HUES48 (cell line): Measurements from ENCODE around the gene ARRDC2.
"Not testable (repeated sequence)": the region's sequence is repeated elsewhere in the genome, so short reads cannot be mapped to it uniquely, and the experiment has no call there.

Experiments used
- H3K27ac ChIP-seq: one replicate; pipeline ENCODE4 v1.7.0; 2013; ENCODE audit warnings: low read depth, low read length, inconsistent platforms
- H3K27me3 ChIP-seq: 2 replicates; pipeline ENCODE4 v1.6.1; 2013; ENCODE audit warnings: mild to moderate bottlenecking, low read length; ENCODE audit not compliant: control insufficient read depth, insufficient read depth
- H3K36me3 ChIP-seq: 2 replicates; pipeline ENCODE4 v1.6.1; 2013; ENCODE audit warnings: low read length; ENCODE audit not compliant: control insufficient read depth, insufficient read depth
- H3K4me1 ChIP-seq: 2 replicates; pipeline ENCODE4 v1.6.1; 2013; ENCODE audit warnings: mild to moderate bottlenecking, low read length; ENCODE audit not compliant: control insufficient read depth, insufficient read depth
- H3K4me3 ChIP-seq: 2 replicates; pipeline ENCODE4 v1.5.1; 2013; ENCODE audit warnings: mild to moderate bottlenecking, low read depth, low read length
- H3K9ac ChIP-seq: 2 replicates; pipeline ENCODE4 v1.6.1; 2013; ENCODE audit warnings: mild to moderate bottlenecking, low read depth, low read length, moderate library complexity
- H3K9me3 ChIP-seq: 2 replicates; pipeline ENCODE4 v1.6.1; 2013; ENCODE audit warnings: low read length; ENCODE audit not compliant: control insufficient read depth, insufficient read depth

The ARRDC2 gene

GRCh38 chr19:17973759-17974158, 34.2 kb upstream of the ARRDC2 start:
- H3K9me3 ChIP-seq, result no peaks in the 10 kb centered on the region
- H3K27ac ChIP-seq, result no peak overlapping the region
- no peak overlapping the region for H3K9ac ChIP-seq
- peaks cover 3% of the 10 kb centered on the region; the same call in 1 of the 2 replicates for H3K36me3 ChIP-seq
- H3K4me1 ChIP-seq, result no peaks in the 10 kb centered on the region
- no peak overlapping the region for H3K4me3 ChIP-seq
- H3K27me3 ChIP-seq, result no peaks in the 10 kb centered on the region

- H3K9me3 ChIP-seq, result no peaks in the 10 kb centered on the region
- no peaks in the 10 kb centered on the region for H3K4me1 ChIP-seq
- peaks cover 3% of the 10 kb centered on the region; the same call in 1 of the 2 replicates for H3K36me3 ChIP-seq
- no peak overlapping the region for H3K9ac ChIP-seq
- no peak overlapping the region for H3K27ac ChIP-seq
- no peaks in the 10 kb centered on the region for H3K27me3 ChIP-seq
- no peak overlapping the region for H3K4me3 ChIP-seq
These were observed 33.4 kb upstream of the ARRDC2 start for GRCh38 chr19:17974551-17974950.

GRCh38 chr19:17975032-17975431, 32.9 kb upstream of the ARRDC2 start:
- H3K27ac ChIP-seq, result no peak overlapping the region
- H3K36me3 ChIP-seq, result peaks cover 3% of the 10 kb centered on the region; the same call in 1 of the 2 replicates
- H3K9ac ChIP-seq, result no peak overlapping the region

GRCh38 chr19:17977021-17977420, 30.9 kb upstream of the ARRDC2 start:
- Histone ChIP-seq H3K9me3 (no peaks in the 10 kb centered on the region), H3K27me3 (no peaks in the 10 kb centered on the region), H3K4me3 (no peak overlapping the region), H3K4me1 (no peaks in the 10 kb centered on the region), H3K9ac (no peak overlapping the region), H3K36me3 (peaks cover 3% of the 10 kb centered on the region; the same call in 1 of the 2 replicates), H3K27ac (no peak overlapping the region)

More at GRCh38 chr19:17975032-17975431, 32.9 kb upstream of the ARRDC2 start:
- H3K27me3 ChIP-seq, result no peaks in the 10 kb centered on the region
- H3K4me1 ChIP-seq, result no peaks in the 10 kb centered on the region
- no peaks in the 10 kb centered on the region for H3K9me3 ChIP-seq
- no peak overlapping the region for H3K4me3 ChIP-seq

- Histone ChIP-seq H3K9ac (no peak overlapping the region), H3K27ac (no peak overlapping the region), H3K4me3 (no peak overlapping the region), H3K9me3 (no peaks in the 10 kb centered on the region), H3K27me3 (no peaks in the 10 kb centered on the region), H3K4me1 (no peaks in the 10 kb centered on the region), H3K36me3 (peaks cover 3% of the 10 kb centered on the region; the same call in 1 of the 2 replicates)
These were observed 30.5 kb upstream of the ARRDC2 start for GRCh38 chr19:17977488-17977887.

GRCh38 chr19:17981611-17982010, 26.4 kb upstream of the ARRDC2 start:
- no peaks in the 10 kb centered on the region for H3K9me3 ChIP-seq
- no peak overlapping the region for H3K9ac ChIP-seq
- no peaks in the 10 kb centered on the region for H3K27me3 ChIP-seq
- no peak overlapping the region for H3K4me3 ChIP-seq
- H3K27ac ChIP-seq, result no peak overlapping the region
- H3K4me1 ChIP-seq, result no peaks in the 10 kb centered on the region
- peaks cover 3% of the 10 kb centered on the region; the same call in 1 of the 2 replicates for H3K36me3 ChIP-seq

- Histone ChIP-seq H3K9me3 (no peaks in the 10 kb centered on the region), H3K36me3 (peaks cover 3% of the 10 kb centered on the region; the same call in 1 of the 2 replicates), H3K27ac (no peak overlapping the region), H3K4me3 (no peak overlapping the region), H3K9ac (no peak overlapping the region), H3K27me3 (no peaks in the 10 kb centered on the region), H3K4me1 (no peaks in the 10 kb centered on the region)
These were observed 25.5 kb upstream of the ARRDC2 start for GRCh38 chr19:17982430-17982829.

- Histone ChIP-seq H3K4me1 (no peaks in the 10 kb centered on the region), H3K4me3 (no peak overlapping the region), H3K9me3 (no peaks in the 10 kb centered on the region), H3K9ac (no peak overlapping the region), H3K27me3 (no peaks in the 10 kb centered on the region), H3K27ac (no peak overlapping the region), H3K36me3 (no peaks in the 10 kb centered on the region)
These were observed 22.7 kb upstream of the ARRDC2 start for GRCh38 chr19:17985037-17985818.

GRCh38 chr19:17986569-17986968, 21.4 kb upstream of the ARRDC2 start:
- not testable (repeated sequence) for H3K9me3 ChIP-seq, H3K9ac ChIP-seq, H3K36me3 ChIP-seq, H3K4me1 ChIP-seq, H3K4me3 ChIP-seq, H3K27me3 ChIP-seq, H3K27ac ChIP-seq

- H3K27ac ChIP-seq, result no peak overlapping the region
- H3K9me3 ChIP-seq, result no peaks in the 10 kb centered on the region
- no peak overlapping the region for H3K9ac ChIP-seq
- H3K27me3 ChIP-seq, result no peaks in the 10 kb centered on the region
- H3K4me1 ChIP-seq, result no peaks in the 10 kb centered on the region
- H3K36me3 ChIP-seq, result no peaks in the 10 kb centered on the region
- no peak overlapping the region for H3K4me3 ChIP-seq
These were observed 19.8 kb upstream of the ARRDC2 start for GRCh38 chr19:17988161-17988560.

GRCh38 chr19:17989425-17990094, 18.4 kb upstream of the ARRDC2 start:
- no peaks in the 10 kb centered on the region for H3K4me1 ChIP-seq
- no peak overlapping the region for H3K4me3 ChIP-seq
- H3K27ac ChIP-seq, result no peak overlapping the region
- H3K9me3 ChIP-seq, result no peaks in the 10 kb centered on the region
- H3K27me3 ChIP-seq, result no peaks in the 10 kb centered on the region
- H3K9ac ChIP-seq, result no peak overlapping the region
- no peaks in the 10 kb centered on the region for H3K36me3 ChIP-seq
